Caco-2 (cell line): ENCODE measurements around the gene MED13L. TPM values are rescaled to one million over a fixed set of nuclear protein-coding genes. Genes with fewer than 3 reads are reported as not detected.

Source experiments
- BruUV-seq: library from RNA; stranded (reverse); fragments of 400-500 nt; replicated peaks from 2 replicates; lab custom pipeline; 2021; lab: Mats Ljungman, UMichigan
- CTCF ChIA-PET: fragments of 300-600 bp; sonication (Branson Sonifier 250); formaldehyde crosslinking; loops from one replicate; lab custom pipeline; 2022; ENCODE audit warnings: antibody characterized with exemption; lab: Charles Lee
- POLR2A ChIA-PET: fragments of 300-600 bp; sonication (Branson Sonifier 250); formaldehyde crosslinking; loops from one replicate; lab custom pipeline; 2022; ENCODE audit warnings: antibody characterized with exemption; lab: Charles Lee
- DNase-seq, 2 experiments: peaks; one replicate each; pipeline versions ENCODE4 v3.0.0 to v3.0.0-alpha.2; 2020 to 2022
- H3K27me3 ChIP-seq: replicated peaks from 2 replicates; pipeline ENCODE4 v1.6.0; 2011; ENCODE audit warnings: low read length; ENCODE audit not compliant: control insufficient read depth, insufficient read depth
- H3K36me3 ChIP-seq: 2 replicates; pipeline ENCODE4 v1.5.1; 2011; ENCODE audit warnings: low read length; ENCODE audit not compliant: control insufficient read depth, insufficient read depth
- H3K4me1 ChIP-seq: fragments of 250-450 bp; sonication (Bioruptor Pico); 2 replicates; pipeline ENCODE4 v1.5.1; 2020; ENCODE audit warnings: mild to moderate bottlenecking
- H3K4me3 ChIP-seq: 2 replicates; pipeline ENCODE4 v1.5.1; 2011; ENCODE audit warnings: low read depth, mild to moderate bottlenecking, control low read depth, low read length
- H3K9me3 ChIP-seq: fragments of 250-450 bp; sonication (Bioruptor Pico); 2 replicates; pipeline ENCODE4 v1.5.1; 2020; ENCODE audit warnings: mild to moderate bottlenecking, moderate library complexity
- H3K27ac Mint-ChIP-seq: one replicate; pipeline ENCODE4 v1.8.0; 2022; ENCODE audit warnings: mixed read lengths; ENCODE audit not compliant: unreplicated experiment
- H3K27me3 Mint-ChIP-seq: one replicate; pipeline ENCODE4 v1.8.0; 2022; ENCODE audit warnings: mixed read lengths; ENCODE audit not compliant: insufficient read depth, unreplicated experiment
- H3K36me3 Mint-ChIP-seq: one replicate; pipeline ENCODE4 v1.8.0; 2022; ENCODE audit warnings: mild to moderate bottlenecking, mixed read lengths; ENCODE audit not compliant: insufficient read depth, unreplicated experiment
- H3K4me1 Mint-ChIP-seq: one replicate; pipeline ENCODE4 v1.8.0; 2022; ENCODE audit warnings: low read depth, mixed read lengths; ENCODE audit not compliant: unreplicated experiment
- H3K4me3 Mint-ChIP-seq: one replicate; pipeline ENCODE4 v1.8.0; 2022; ENCODE audit warnings: mild to moderate bottlenecking, moderate library complexity, mixed read lengths; ENCODE audit not compliant: unreplicated experiment
- H3K9me3 Mint-ChIP-seq: one replicate; pipeline ENCODE4 v1.8.0; 2022; ENCODE audit warnings: mixed read lengths; ENCODE audit not compliant: unreplicated experiment
- CTCF ChIP-seq, 2 experiments: fragments of 200-600 bp in 1 of 2; IDR thresholded peaks; 1 replicate in 1 of 2; 2 replicates in 1 of 2; pipeline versions ENCODE4 v1.5.1 to v1.8.0; 2011 to 2022; ENCODE audit warnings: antibody characterized with exemption in 1 of 2, control low read depth in 1 of 2, inconsistent platforms in 1 of 2, low read depth in 1 of 2, low read length in 1 of 2, mild to moderate bottlenecking in 1 of 2, moderate library complexity in 1 of 2; ENCODE audit not compliant: insufficient read depth in 1 of 2, severe bottlenecking in 1 of 2, unreplicated experiment in 1 of 2
- intact Hi-C: fragments of 100-400 bp; cut with micrococcal nuclease; formaldehyde crosslinking; loops from one replicate; pipeline ENCODE4 v1.10.0; 2022; ENCODE audit not compliant: unreplicated experiment
- total RNA-seq: library from RNA; stranded (reverse); gene quantifications from 2 replicates; pipeline ENCODE4 v1.2.3, GENCODE V29; 2022

The MED13L gene
- total RNA-seq, 1 experiment from 2014 or later = 160 TPM

DNA sequence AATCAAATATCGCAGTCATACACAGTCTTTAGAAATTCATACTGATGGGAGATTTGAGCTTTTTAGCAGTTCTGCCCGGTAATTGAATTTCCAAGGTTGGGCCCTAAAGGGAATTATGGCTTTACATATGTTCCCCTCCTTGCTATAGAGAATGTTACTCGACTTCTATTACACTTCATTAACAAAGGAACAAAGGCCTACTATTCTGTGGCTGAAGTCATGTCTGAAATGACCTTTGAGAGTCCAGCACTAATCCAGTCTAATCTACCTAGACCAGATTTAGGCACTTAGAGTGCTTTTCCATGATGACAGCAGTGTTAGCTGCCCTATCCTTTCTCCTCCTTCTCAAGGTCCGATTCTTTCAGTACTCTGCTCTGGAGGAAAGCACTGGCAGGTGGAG, 305.3 kb downstream of the MED13L start:
- POLR2A ChIA-PET = no interaction called here
- H3K27me3 Mint-ChIP-seq = no peaks in the 10 kb centered on the region
- H3K4me3 Mint-ChIP-seq = no peak overlapping the region
- Histone ChIP-seq H3K4me3 (no peak overlapping the region), H3K27me3 (no peaks in the 10 kb centered on the region), H3K9me3 (no peaks in the 10 kb centered on the region), H3K36me3 (no peaks in the 10 kb centered on the region; the same call in 1 of the 2 replicates), H3K4me1 (peaks cover 5% of the 10 kb centered on the region; the same call in 1 of the 2 replicates)
- CTCF ChIA-PET = no interaction called here
- H3K36me3 Mint-ChIP-seq = peaks cover 86% of the 10 kb centered on the region
- peak overlapping the region; percentile 79 for H3K27ac Mint-ChIP-seq
- no peak for TF ChIP-seq CTCF (IDR thresholded peaks at IDR 0.05; ENCODE audit: insufficient read depth in 1 of 2, low read depth in 1 of 2, low read length in 1 of 2, severe bottlenecking in 1 of 2, unreplicated experiment in 1 of 2)
- no TSS peak for BruUV-seq
- DNase-seq = no peak
- H3K4me1 Mint-ChIP-seq = peaks cover 18% of the 10 kb centered on the region
- H3K9me3 Mint-ChIP-seq = no peaks in the 10 kb centered on the region
- intact Hi-C loops = no loop called here

DNA sequence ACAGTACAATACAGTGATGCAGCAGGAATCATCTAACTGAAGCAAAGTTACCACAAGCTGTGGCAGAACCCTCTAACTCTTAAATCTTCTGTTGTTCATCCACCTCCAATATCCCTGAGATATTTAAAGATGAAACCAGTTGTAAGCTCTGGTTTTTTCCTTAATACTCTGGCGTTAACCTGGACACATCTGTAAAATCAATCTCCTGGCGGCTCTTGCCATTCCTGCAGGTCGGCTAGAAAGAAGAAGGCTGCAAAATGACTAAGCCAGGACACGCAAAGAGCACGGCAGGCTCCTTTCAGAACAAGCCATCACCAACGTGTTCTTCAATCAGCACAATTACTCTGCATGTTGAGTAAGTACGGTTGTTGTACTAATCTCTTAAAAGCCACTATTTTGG, 309.3 kb downstream of the MED13L start:
- no peak overlapping the region for H3K27ac Mint-ChIP-seq
- no peak for DNase-seq
- CTCF ChIA-PET = no interaction called here
- POLR2A ChIA-PET = no interaction called here
- Histone ChIP-seq H3K4me3 (no peak overlapping the region), H3K27me3 (no peaks in the 10 kb centered on the region), H3K36me3 (peaks cover 4% of the 10 kb centered on the region), H3K4me1 (no peaks in the 10 kb centered on the region), H3K9me3 (no peaks in the 10 kb centered on the region)
- H3K4me3 Mint-ChIP-seq = no peak overlapping the region
- H3K9me3 Mint-ChIP-seq = no peaks in the 10 kb centered on the region
- TF ChIP-seq CTCF (IDR thresholded peaks at IDR 0.05; ENCODE audit: insufficient read depth in 1 of 2, low read depth in 1 of 2, low read length in 1 of 2, severe bottlenecking in 1 of 2, unreplicated experiment in 1 of 2) = no peak
- no peaks in the 10 kb centered on the region for H3K27me3 Mint-ChIP-seq
- H3K4me1 Mint-ChIP-seq = peaks cover 7% of the 10 kb centered on the region
- BruUV-seq = no TSS peak
- intact Hi-C loops = no loop called here
- peaks cover 96% of the 10 kb centered on the region for H3K36me3 Mint-ChIP-seq

GRCh38 chr12:115966376-115966775, 311.1 kb downstream of the MED13L start:
- H3K4me3 Mint-ChIP-seq = no peak overlapping the region
- H3K4me3 ChIP-seq = no peak overlapping the region
- no peaks in the 10 kb centered on the region for H3K9me3 Mint-ChIP-seq
- TF ChIP-seq CTCF (IDR thresholded peaks at IDR 0.05; ENCODE audit: insufficient read depth in 1 of 2, low read depth in 1 of 2, low read length in 1 of 2, severe bottlenecking in 1 of 2, unreplicated experiment in 1 of 2) = no peak
- peaks cover 6% of the 10 kb centered on the region for H3K36me3 ChIP-seq
- no peaks in the 10 kb centered on the region for H3K27me3 Mint-ChIP-seq
- no peaks in the 10 kb centered on the region for H3K4me1 Mint-ChIP-seq
- H3K9me3 ChIP-seq = no peaks in the 10 kb centered on the region
- ChIA-PET CTCF (interaction anchor here (0.8 kb wide), 1 partner anchor 17 kb away, joined by 3 read pairs; no protein-coding TSS in a partner anchor), POLR2A (no interaction called here)
- H3K27ac Mint-ChIP-seq = no peak overlapping the region
- H3K27me3 ChIP-seq = no peaks in the 10 kb centered on the region
- no peak for DNase-seq
- H3K36me3 Mint-ChIP-seq = peaks cover 92% of the 10 kb centered on the region
- no TSS peak for BruUV-seq
- H3K4me1 ChIP-seq = no peaks in the 10 kb centered on the region
- intact Hi-C loops = no loop called here
